ENCODE measurements around the gene LBH. TPM values are rescaled to one million over a fixed set of nuclear protein-coding genes. Genes with fewer than 3 reads are reported as not detected.

Gene LBH
- total RNA-seq, 1 donor from 2014 or later: 51.7 TPM

GRCh38 chr2:30270166-30270565, 38.8 kb downstream of the LBH start:
- Histone ChIP-seq H3K4me3 (ENCODE audit: insufficient read depth, low read depth, low read length) (no peak overlapping the region), H3K27me3 (ENCODE audit: insufficient read depth, low read length) (no peaks in the 10 kb centered on the region), H3K9ac (ENCODE audit: low read length) (no peak overlapping the region), H2AFZ (ENCODE audit: low read depth, low read length) (no peak overlapping the region), H3K4me1 (ENCODE audit: insufficient read depth, low read length) (peaks cover 37% of the 10 kb centered on the region), H3K36me3 (ENCODE audit: insufficient read depth, low read length) (no peaks in the 10 kb centered on the region), H3K79me2 (ENCODE audit: insufficient read depth, low read length) (no peaks in the 10 kb centered on the region), H3K4me2 (ENCODE audit: low read length) (no peak overlapping the region), H4K20me1 (ENCODE audit: insufficient read depth, low read length) (no peaks in the 10 kb centered on the region), H3K9me3 (ENCODE audit: insufficient read depth, low read depth, low read length) (no peaks in the 10 kb centered on the region), H3K27ac (ENCODE audit: low read depth, low read length) (no peak overlapping the region)
- peaks cover 3% of the 10 kb centered on the region for H3K36me3 Mint-ChIP-seq (ENCODE audit: low read depth, unreplicated experiment)
- no peaks in the 10 kb centered on the region for H3K9me3 Mint-ChIP-seq (ENCODE audit: unreplicated experiment)
- TF ChIP-seq, protein P1, sequence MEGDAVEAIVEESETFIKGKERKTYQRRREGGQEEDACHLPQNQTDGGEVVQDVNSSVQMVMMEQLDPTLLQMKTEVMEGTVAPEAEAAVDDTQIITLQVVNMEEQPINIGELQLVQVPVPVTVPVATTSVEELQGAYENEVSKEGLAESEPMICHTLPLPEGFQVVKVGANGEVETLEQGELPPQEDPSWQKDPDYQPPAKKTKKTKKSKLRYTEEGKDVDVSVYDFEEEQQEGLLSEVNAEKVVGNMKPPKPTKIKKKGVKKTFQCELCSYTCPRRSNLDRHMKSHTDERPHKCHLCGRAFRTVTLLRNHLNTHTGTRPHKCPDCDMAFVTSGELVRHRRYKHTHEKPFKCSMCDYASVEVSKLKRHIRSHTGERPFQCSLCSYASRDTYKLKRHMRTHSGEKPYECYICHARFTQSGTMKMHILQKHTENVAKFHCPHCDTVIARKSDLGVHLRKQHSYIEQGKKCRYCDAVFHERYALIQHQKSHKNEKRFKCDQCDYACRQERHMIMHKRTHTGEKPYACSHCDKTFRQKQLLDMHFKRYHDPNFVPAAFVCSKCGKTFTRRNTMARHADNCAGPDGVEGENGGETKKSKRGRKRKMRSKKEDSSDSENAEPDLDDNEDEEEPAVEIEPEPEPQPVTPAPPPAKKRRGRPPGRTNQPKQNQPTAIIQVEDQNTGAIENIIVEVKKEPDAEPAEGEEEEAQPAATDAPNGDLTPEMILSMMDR (IDR thresholded peaks at IDR 0.05; ENCODE audit: insufficient read depth, low read depth, low read length): no peak
- no peak for TF ChIP-seq EZH2 (IDR thresholded peaks at IDR 0.05; ENCODE audit: insufficient read depth, low read length)
- DNase-seq (ENCODE audit: low read depth): no peak
- H3K4me1 Mint-ChIP-seq (ENCODE audit: low read depth, unreplicated experiment): peaks cover 31% of the 10 kb centered on the region
- H3K27ac Mint-ChIP-seq (ENCODE audit: unreplicated experiment): no peak overlapping the region
- FAIRE-seq: no peak
- no peak overlapping the region for H3K4me3 Mint-ChIP-seq (ENCODE audit: unreplicated experiment)
- peaks cover 10% of the 10 kb centered on the region for H3K27me3 Mint-ChIP-seq (ENCODE audit: low read depth, unreplicated experiment)

DNA sequence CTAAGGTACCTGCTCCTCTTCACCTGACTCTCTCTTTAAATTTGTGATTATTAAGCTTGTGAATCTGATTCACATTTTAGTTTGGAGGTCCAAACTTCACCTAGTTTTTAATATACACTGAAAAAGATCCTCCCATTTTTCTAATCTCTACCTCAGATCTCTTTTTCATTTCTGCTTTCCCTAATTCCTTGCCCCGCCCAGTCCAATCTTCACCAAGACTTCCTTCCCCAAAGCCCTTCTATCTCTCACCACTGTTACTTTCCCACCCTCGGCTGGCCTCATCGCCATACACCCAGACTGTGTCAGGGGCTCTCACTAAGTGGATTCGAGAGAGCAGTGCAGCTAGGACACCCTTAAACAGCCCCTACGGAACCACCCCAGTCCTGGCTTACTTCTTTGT, 40.0 kb downstream of the LBH start:
- no peak overlapping the region for H2AFZ ChIP-seq (ENCODE audit: low read depth, low read length)
- no peak for DNase-seq (ENCODE audit: low read depth)
- no peak overlapping the region for H3K27ac ChIP-seq (ENCODE audit: low read depth, low read length)
- no peaks in the 10 kb centered on the region for H3K9me3 Mint-ChIP-seq (ENCODE audit: unreplicated experiment)
- H3K79me2 ChIP-seq (ENCODE audit: insufficient read depth, low read length): no peaks in the 10 kb centered on the region
- H3K9me3 ChIP-seq (ENCODE audit: insufficient read depth, low read depth, low read length): no peaks in the 10 kb centered on the region
- no peaks in the 10 kb centered on the region for H3K36me3 ChIP-seq (ENCODE audit: insufficient read depth, low read length)
- no peak overlapping the region for H3K9ac ChIP-seq (ENCODE audit: low read length)
- no peak overlapping the region for H3K4me2 ChIP-seq (ENCODE audit: low read length)
- no peak for FAIRE-seq
- no peak overlapping the region for H3K4me3 Mint-ChIP-seq (ENCODE audit: unreplicated experiment)
- H3K36me3 Mint-ChIP-seq (ENCODE audit: low read depth, unreplicated experiment): peaks cover 3% of the 10 kb centered on the region
- no peak overlapping the region for H3K4me3 ChIP-seq (ENCODE audit: insufficient read depth, low read depth, low read length)
- peaks cover 30% of the 10 kb centered on the region for H3K4me1 ChIP-seq (ENCODE audit: insufficient read depth, low read length)
- no peak overlapping the region for H3K27ac Mint-ChIP-seq (ENCODE audit: unreplicated experiment)
- no peaks in the 10 kb centered on the region for H3K27me3 ChIP-seq (ENCODE audit: insufficient read depth, low read length)
- H4K20me1 ChIP-seq (ENCODE audit: insufficient read depth, low read length): no peaks in the 10 kb centered on the region
- peaks cover 25% of the 10 kb centered on the region for H3K4me1 Mint-ChIP-seq (ENCODE audit: low read depth, unreplicated experiment)
- peaks cover 10% of the 10 kb centered on the region for H3K27me3 Mint-ChIP-seq (ENCODE audit: low read depth, unreplicated experiment)
- TF ChIP-seq, protein P1 (IDR thresholded peaks at IDR 0.05; ENCODE audit: insufficient read depth, low read depth, low read length): no peak
- TF ChIP-seq EZH2 (IDR thresholded peaks at IDR 0.05; ENCODE audit: insufficient read depth, low read length): no peak

DNA sequence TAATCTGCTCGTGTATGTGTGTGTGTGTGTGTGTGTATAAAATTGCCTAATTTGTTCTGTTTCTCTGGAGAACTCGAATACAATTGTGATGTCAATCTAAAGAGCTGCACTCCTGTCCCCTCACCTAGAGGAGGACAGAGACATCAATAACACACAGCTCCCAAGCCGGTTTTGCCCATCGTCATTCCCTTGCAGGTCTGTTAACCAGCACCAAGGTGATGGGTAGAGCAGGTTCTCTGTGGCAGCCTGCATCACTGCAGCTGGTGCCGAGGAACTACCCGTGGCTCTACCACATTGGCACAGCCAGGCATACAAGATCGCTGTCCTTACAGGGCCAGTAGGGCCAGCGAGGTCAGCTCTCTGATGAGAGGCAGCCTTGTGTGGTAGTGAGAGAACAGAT, 41.0 kb downstream of the LBH start:
- no peaks in the 10 kb centered on the region for H3K27me3 ChIP-seq (ENCODE audit: insufficient read depth, low read length)
- H3K4me1 Mint-ChIP-seq (ENCODE audit: low read depth, unreplicated experiment): peaks cover 30% of the 10 kb centered on the region
- TF ChIP-seq, protein P1 (IDR thresholded peaks at IDR 0.05; ENCODE audit: insufficient read depth, low read depth, low read length): no peak
- no peak for TF ChIP-seq EZH2 (IDR thresholded peaks at IDR 0.05; ENCODE audit: insufficient read depth, low read length)

More for the DNA sequence above, 41.0 kb downstream of the LBH start:
- Mint-ChIP-seq H3K27me3 (ENCODE audit: low read depth, unreplicated experiment) (peaks cover 10% of the 10 kb centered on the region), H3K4me3 (ENCODE audit: unreplicated experiment) (no peak overlapping the region), H3K9me3 (ENCODE audit: unreplicated experiment) (no peaks in the 10 kb centered on the region), H3K36me3 (ENCODE audit: low read depth, unreplicated experiment) (peaks cover 2% of the 10 kb centered on the region), H3K27ac (ENCODE audit: unreplicated experiment) (no peak overlapping the region)
- H4K20me1 ChIP-seq (ENCODE audit: insufficient read depth, low read length): no peaks in the 10 kb centered on the region
- no peak overlapping the region for H3K4me2 ChIP-seq (ENCODE audit: low read length)
- DNase-seq (ENCODE audit: low read depth): no peak
- H3K9me3 ChIP-seq (ENCODE audit: insufficient read depth, low read depth, low read length): no peaks in the 10 kb centered on the region
- no peak overlapping the region for H3K4me3 ChIP-seq (ENCODE audit: insufficient read depth, low read depth, low read length)
- FAIRE-seq: no peak
- H3K4me1 ChIP-seq (ENCODE audit: insufficient read depth, low read length): peaks cover 30% of the 10 kb centered on the region
- no peak overlapping the region for H2AFZ ChIP-seq (ENCODE audit: low read depth, low read length)
- no peak overlapping the region for H3K27ac ChIP-seq (ENCODE audit: low read depth, low read length)
- H3K79me2 ChIP-seq (ENCODE audit: insufficient read depth, low read length): no peaks in the 10 kb centered on the region
- H3K9ac ChIP-seq (ENCODE audit: low read length): no peak overlapping the region
- no peaks in the 10 kb centered on the region for H3K36me3 ChIP-seq (ENCODE audit: insufficient read depth, low read length)
